Activated B cell treated with CpG ODN at 0.5 μM for 24 hours (primary cell): ENCODE measurements around the gene NUP50. TPM values are rescaled to one million over a fixed set of nuclear protein-coding genes. Genes with fewer than 3 reads are reported as not detected.
"Not testable (repeated sequence)": the region's sequence is repeated elsewhere in the genome, so short reads cannot be mapped to it uniquely, and the experiment has no call there.

ENCODE experiments used
- ATAC-seq: fragments of 200-7000 bp; cut with Tn5 transposase; one replicate; pipeline ENCODE4 v1.10.0; 2021; ENCODE audit warnings: low read depth, mild to moderate bottlenecking, moderate library complexity
- CTCF ChIA-PET: fragments of 350-600 bp; sonication (Branson Sonifier 250); formaldehyde crosslinking; loops from one replicate; lab custom pipeline; 2021; ENCODE audit warnings: antibody characterized with exemption; lab: Charles Lee
- POLR2A ChIA-PET: fragments of 350-600 bp; sonication (Branson Sonifier 250); formaldehyde crosslinking; loops from one replicate; lab custom pipeline; 2021; ENCODE audit warnings: antibody characterized with exemption; lab: Charles Lee
- DNase-seq: peaks from one replicate; pipeline ENCODE4 v3.0.0; 2022
- H3K27ac Mint-ChIP-seq: one replicate; pipeline ENCODE4 v1.8.0; 2020; ENCODE audit warnings: mixed read lengths
- H3K27me3 Mint-ChIP-seq: one replicate; pipeline ENCODE4 v1.8.0; 2021; ENCODE audit warnings: mixed read lengths
- H3K36me3 Mint-ChIP-seq: one replicate; pipeline ENCODE4 v1.8.0; 2021; ENCODE audit warnings: low read depth, mixed read lengths
- H3K4me1 Mint-ChIP-seq: one replicate; pipeline ENCODE4 v1.8.0; 2021; ENCODE audit warnings: mixed read lengths
- H3K4me3 Mint-ChIP-seq: one replicate; pipeline ENCODE4 v1.8.0; 2020; ENCODE audit warnings: mild to moderate bottlenecking, mixed read lengths
- H3K9me3 Mint-ChIP-seq: one replicate; pipeline ENCODE4 v1.8.0; 2020; ENCODE audit warnings: mixed read lengths
- CTCF ChIP-seq: fragments of 200-600 bp; IDR thresholded peaks from one replicate; pipeline ENCODE4 v1.8.0; 2022; ENCODE audit warnings: antibody characterized with exemption, mild to moderate bottlenecking
- intact Hi-C: fragments of 100-400 bp; cut with micrococcal nuclease; formaldehyde crosslinking; loops from one replicate; pipeline ENCODE4 v1.15.1; 2024
- total RNA-seq: library from RNA; stranded (reverse); gene quantifications from 2 replicates; pipeline ENCODE4 v1.2.3, GENCODE V29; 2022

Gene NUP50
- total RNA-seq, 1 donor from 2014 or later = 112 TPM

- Mint-ChIP-seq H3K9me3 (no peaks in the 10 kb centered on the region), H3K4me3 (no peak overlapping the region), H3K4me1 (no peaks in the 10 kb centered on the region), H3K27ac (no peak overlapping the region), H3K36me3 (peaks cover 84% of the 10 kb centered on the region), H3K27me3 (no peaks in the 10 kb centered on the region)
- ATAC-seq = no peak
- no peak for TF ChIP-seq CTCF
- POLR2A ChIA-PET = no interaction called here
- intact Hi-C loops = no loop called here
- DNase-seq = no peak
- CTCF ChIA-PET = interaction anchor here (0.7 kb wide), 1 partner anchor 11 kb away, joined by 3 read pairs; no protein-coding TSS in a partner anchor
Measured at GRCh38 chr22:45183974-45184373, 20.2 kb downstream of the NUP50 start.

- no peaks in the 10 kb centered on the region for H3K4me1 Mint-ChIP-seq
- no peak for TF ChIP-seq CTCF
- POLR2A ChIA-PET = no interaction called here
- ATAC-seq = no peak
- no peak for DNase-seq
- H3K27ac Mint-ChIP-seq = no peak overlapping the region
- no peaks in the 10 kb centered on the region for H3K9me3 Mint-ChIP-seq
- no peaks in the 10 kb centered on the region for H3K27me3 Mint-ChIP-seq
- no peak overlapping the region for H3K4me3 Mint-ChIP-seq
- intact Hi-C loops = no loop called here
- CTCF ChIA-PET = no interaction called here
- H3K36me3 Mint-ChIP-seq = peaks cover 68% of the 10 kb centered on the region
Measured at GRCh38 chr22:45185718-45186514, 22.2 kb downstream of the NUP50 start.

- Mint-ChIP-seq H3K9me3 (no peaks in the 10 kb centered on the region), H3K4me1 (no peaks in the 10 kb centered on the region), H3K36me3 (peaks cover 59% of the 10 kb centered on the region), H3K27me3 (no peaks in the 10 kb centered on the region), H3K27ac (no peak overlapping the region), H3K4me3 (no peak overlapping the region)
- TF ChIP-seq CTCF = no peak
- ATAC-seq (no peak), DNase-seq (no peak)
- intact Hi-C loops = no loop called here
- CTCF ChIA-PET = no interaction called here
- POLR2A ChIA-PET = no interaction called here
Measured at GRCh38 chr22:45187891-45188290, 24.2 kb downstream of the NUP50 start.

- CTCF ChIA-PET = no interaction called here
- Mint-ChIP-seq H3K36me3 (peaks cover 51% of the 10 kb centered on the region), H3K4me3 (no peak overlapping the region), H3K27me3 (no peaks in the 10 kb centered on the region), H3K27ac (no peak overlapping the region), H3K9me3 (no peaks in the 10 kb centered on the region), H3K4me1 (no peaks in the 10 kb centered on the region)
- ATAC-seq = no peak
- no peak for TF ChIP-seq CTCF
- no peak for DNase-seq
- intact Hi-C loops = no loop called here
- POLR2A ChIA-PET = no interaction called here
Measured at GRCh38 chr22:45188779-45189178, 25.1 kb downstream of the NUP50 start.

- H3K9me3 Mint-ChIP-seq = no peaks in the 10 kb centered on the region
- no peak for DNase-seq
- no peaks in the 10 kb centered on the region for H3K4me1 Mint-ChIP-seq
- no peak for ATAC-seq
- no peak overlapping the region for H3K4me3 Mint-ChIP-seq
- H3K27me3 Mint-ChIP-seq = no peaks in the 10 kb centered on the region
- H3K27ac Mint-ChIP-seq = no peak overlapping the region
- no peak for TF ChIP-seq CTCF
- POLR2A ChIA-PET = no interaction called here
- intact Hi-C loops = no loop called here
- H3K36me3 Mint-ChIP-seq = peaks cover 40% of the 10 kb centered on the region
- CTCF ChIA-PET = no interaction called here
Measured at GRCh38 chr22:45190202-45190872, 26.6 kb downstream of the NUP50 start.

- CTCF ChIA-PET, H3K4me3 Mint-ChIP-seq, ATAC-seq, H3K27ac Mint-ChIP-seq, H3K9me3 Mint-ChIP-seq, POLR2A ChIA-PET, intact Hi-C loops, H3K4me1 Mint-ChIP-seq, DNase-seq, H3K27me3 Mint-ChIP-seq: not testable (repeated sequence)
- peaks cover 43% of the 10 kb centered on the region for H3K36me3 Mint-ChIP-seq
Measured at GRCh38 chr22:45191746-45192145, 28.0 kb downstream of the NUP50 start.
